Measurements from ENCODE around the gene DPH5.

DNA sequence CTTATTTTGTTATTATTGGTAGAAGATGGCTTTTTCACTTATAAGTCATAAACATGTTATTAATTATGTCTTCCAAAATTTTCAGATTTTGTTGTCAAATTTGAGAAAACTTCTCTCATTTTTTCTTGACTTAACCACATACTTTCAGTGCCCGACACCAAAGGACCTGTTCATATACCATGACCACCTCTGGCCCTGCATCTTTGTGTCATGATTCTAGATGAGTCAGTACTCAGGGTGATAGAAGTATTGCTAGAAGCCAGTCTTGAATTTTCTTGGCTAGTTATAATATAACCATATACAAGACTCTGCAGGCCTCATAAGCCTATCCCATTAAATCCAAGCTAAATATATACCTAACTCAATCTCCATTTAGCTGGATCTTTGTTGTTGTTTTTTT, 35.4 kb upstream of the DPH5 start:
- TF ChIP-seq, protein P1, sequence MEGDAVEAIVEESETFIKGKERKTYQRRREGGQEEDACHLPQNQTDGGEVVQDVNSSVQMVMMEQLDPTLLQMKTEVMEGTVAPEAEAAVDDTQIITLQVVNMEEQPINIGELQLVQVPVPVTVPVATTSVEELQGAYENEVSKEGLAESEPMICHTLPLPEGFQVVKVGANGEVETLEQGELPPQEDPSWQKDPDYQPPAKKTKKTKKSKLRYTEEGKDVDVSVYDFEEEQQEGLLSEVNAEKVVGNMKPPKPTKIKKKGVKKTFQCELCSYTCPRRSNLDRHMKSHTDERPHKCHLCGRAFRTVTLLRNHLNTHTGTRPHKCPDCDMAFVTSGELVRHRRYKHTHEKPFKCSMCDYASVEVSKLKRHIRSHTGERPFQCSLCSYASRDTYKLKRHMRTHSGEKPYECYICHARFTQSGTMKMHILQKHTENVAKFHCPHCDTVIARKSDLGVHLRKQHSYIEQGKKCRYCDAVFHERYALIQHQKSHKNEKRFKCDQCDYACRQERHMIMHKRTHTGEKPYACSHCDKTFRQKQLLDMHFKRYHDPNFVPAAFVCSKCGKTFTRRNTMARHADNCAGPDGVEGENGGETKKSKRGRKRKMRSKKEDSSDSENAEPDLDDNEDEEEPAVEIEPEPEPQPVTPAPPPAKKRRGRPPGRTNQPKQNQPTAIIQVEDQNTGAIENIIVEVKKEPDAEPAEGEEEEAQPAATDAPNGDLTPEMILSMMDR (IDR thresholded peaks at IDR 0.05): no peak
- no peak for TF ChIP-seq POLR2A (IDR thresholded peaks at IDR 0.05)
